Effector CD4-positive, alpha-beta T cell (primary cell): ENCODE measurements around the gene AZGP1. TPM values are rescaled to one million over a fixed set of nuclear protein-coding genes. Genes with fewer than 3 reads are reported as not detected.
"Not testable (repeated sequence)": the region's sequence is repeated elsewhere in the genome, so short reads cannot be mapped to it uniquely, and the experiment has no call there.

Experiments
- DNase-seq: peaks from one replicate; pipeline ENCODE4 v3.0.0-alpha.2; 2020
- total RNA-seq: gene quantifications from one replicate; lab custom pipeline; 2026; lab: John Stamatoyannopoulos, UW

AZGP1 gene
- not detected for total RNA-seq

GRCh38 chr7:99975782-99976521, at the start of gene AZGP1:
AZGP1 (minus strand) TSS chr7:99976031; CDS start chr7:99976020, 11 bp downstream.
- DNase-seq: no peak

GRCh38 chr7:100024020-100024619, 48.3 kb upstream of the AZGP1 start:
- no peak for DNase-seq

- DNase-seq: no peak
Measured at GRCh38 chr7:100023526-100023925, 47.7 kb upstream of the AZGP1 start.

- no peak for DNase-seq
Measured at GRCh38 chr7:100022621-100023020, 46.8 kb upstream of the AZGP1 start.

GRCh38 chr7:100021297-100021696, 45.5 kb upstream of the AZGP1 start:
- DNase-seq: no peak

- DNase-seq: no peak
Measured at GRCh38 chr7:100019908-100020307, 44.1 kb upstream of the AZGP1 start.

- DNase-seq: no peak
Measured at GRCh38 chr7:100017875-100018274, 42.0 kb upstream of the AZGP1 start.

GRCh38 chr7:100017300-100017699, 41.5 kb upstream of the AZGP1 start:
- DNase-seq: no peak

- no peak for DNase-seq
Measured at GRCh38 chr7:100016215-100016901, 40.5 kb upstream of the AZGP1 start.

- DNase-seq: peak; percentile 80
Measured at GRCh38 chr7:100015232-100016214, 39.7 kb upstream of the AZGP1 start, which contains the start of gene ZKSCAN1. ZKSCAN1 (plus strand) TSS chr7:100015596; CDS start chr7:100023507, 7,911 bp downstream.

GRCh38 chr7:100013328-100013676, 37.5 kb upstream of the AZGP1 start:
- no peak for DNase-seq

GRCh38 chr7:100012385-100013327, 36.8 kb upstream of the AZGP1 start:
- DNase-seq: not testable (repeated sequence)

GRCh38 chr7:100011516-100011915, 35.7 kb upstream of the AZGP1 start:
- no peak for DNase-seq

GRCh38 chr7:100010901-100011300, 35.1 kb upstream of the AZGP1 start:
- DNase-seq: no peak

GRCh38 chr7:100009952-100010351, 34.1 kb upstream of the AZGP1 start:
- DNase-seq: not testable (repeated sequence)

- DNase-seq: no peak
Measured at GRCh38 chr7:100008525-100008924, 32.7 kb upstream of the AZGP1 start.

- no peak for DNase-seq
Measured at GRCh38 chr7:100007887-100008286, 32.1 kb upstream of the AZGP1 start.

GRCh38 chr7:100003711-100004661, 28.2 kb upstream of the AZGP1 start:
- no peak for DNase-seq

- no peak for DNase-seq
Measured at GRCh38 chr7:100000239-100000638, 24.4 kb upstream of the AZGP1 start.

GRCh38 chr7:99997545-99998137, 21.8 kb upstream of the AZGP1 start:
- peak; percentile 41 for DNase-seq
